ENCODE data around the gene ITSN2. TPM values are rescaled to one million over a fixed set of nuclear protein-coding genes. Genes with fewer than 3 reads are reported as not detected.

ITSN2 gene
- total RNA-seq, 1 experiment from 2014 or later: 19.8 TPM

GRCh38 chr2:24221343-24222050 is 138.8 kb downstream of the ITSN2 start:
- no peak for TF ChIP-seq CBFB (CRISPR knock-in tag; IDR thresholded peaks at IDR 0.05; ENCODE audit: low read depth)
- TF ChIP-seq AFF4 (CRISPR knock-in tag; IDR thresholded peaks at IDR 0.05; ENCODE audit: borderline replicate concordance): no peak
- no peak for TF ChIP-seq TP53 (CRISPR knock-in tag; IDR thresholded peaks at IDR 0.05)
- TF ChIP-seq GTF2I (CRISPR knock-in tag; conservative IDR thresholded peaks at IDR 0.05): no peak
- TF ChIP-seq OVOL2 (CRISPR knock-in tag; IDR thresholded peaks at IDR 0.05; ENCODE audit: borderline replicate concordance): no peak
- no peak for TF ChIP-seq IRF2 (CRISPR knock-in tag; IDR thresholded peaks at IDR 0.05; ENCODE audit: borderline replicate concordance, low read depth)
- ATAC-seq (no peak), DNase-seq (ENCODE audit: low spot score) (no peak)
- no peaks in the 10 kb centered on the region for H3K36me3 Mint-ChIP-seq
- H3K9me3 Mint-ChIP-seq: no peaks in the 10 kb centered on the region
- H3K27me3 Mint-ChIP-seq (ENCODE audit: low read depth): no peaks in the 10 kb centered on the region
- no peak overlapping the region for H3K27ac Mint-ChIP-seq
- ChIA-PET POLR2A (no interaction called here), CTCF (interaction anchor here (0.7 kb wide), 1 partner anchor 58 kb away, joined by 3 read pairs; no protein-coding TSS in a partner anchor)
- H3K4me3 Mint-ChIP-seq: no peak overlapping the region
- no peaks in the 10 kb centered on the region for H3K4me1 Mint-ChIP-seq

GRCh38 chr2:24220554-24221291 is 139.6 kb downstream of the ITSN2 start:
- DNase-seq (ENCODE audit: low spot score): no peak
- TF ChIP-seq SMAD3 (CRISPR knock-in tag; IDR thresholded peaks at IDR 0.05; ENCODE audit: borderline replicate concordance) (no peak), SMAD4 (CRISPR knock-in tag; IDR thresholded peaks at IDR 0.05) (no peak), GTF2I (CRISPR knock-in tag; conservative IDR thresholded peaks at IDR 0.05) (no peak), RELA (CRISPR knock-in tag; IDR thresholded peaks at IDR 0.05; ENCODE audit: borderline replicate concordance) (no peak), CREB1 (CRISPR knock-in tag; IDR thresholded peaks at IDR 0.05) (no peak), MXD4 (CRISPR knock-in tag; IDR thresholded peaks at IDR 0.05; ENCODE audit: borderline replicate concordance) (no peak), CREM (CRISPR knock-in tag; IDR thresholded peaks at IDR 0.05) (no peak), IRF2 (CRISPR knock-in tag; IDR thresholded peaks at IDR 0.05; ENCODE audit: borderline replicate concordance, low read depth) (no peak), SP1 (CRISPR knock-in tag; conservative IDR thresholded peaks at IDR 0.05) (no peak), AFF4 (CRISPR knock-in tag; IDR thresholded peaks at IDR 0.05; ENCODE audit: borderline replicate concordance) (no peak), ZNF219 (CRISPR knock-in tag; IDR thresholded peaks at IDR 0.05; ENCODE audit: borderline replicate concordance) (no peak), ZNF281 (CRISPR knock-in tag; IDR thresholded peaks at IDR 0.05) (no peak)
- Mint-ChIP-seq H3K27ac (no peak overlapping the region; the same call in 1 of the 2 replicates), H3K4me3 (no peak overlapping the region), H3K36me3 (no peaks in the 10 kb centered on the region), H3K4me1 (no peaks in the 10 kb centered on the region), H3K27me3 (ENCODE audit: low read depth) (no peaks in the 10 kb centered on the region), H3K9me3 (no peaks in the 10 kb centered on the region)
- CTCF ChIA-PET: no interaction called here
- POLR2A ChIA-PET: no interaction called here
- no peak for ATAC-seq

All from WTC11 (cell line).